Mucosa of rectum (tissue), 2 donors: ENCODE measurements around the gene ADAMTS20.

Source experiments
- H3K27ac ChIP-seq, 2 donors: one replicate each; pipeline ENCODE4 v1.7.0; 2013; ENCODE audit warnings: inconsistent platforms in 2 of 2, low read depth in 2 of 2, low read length in 2 of 2
- H3K27me3 ChIP-seq, 2 donors: one replicate each; pipeline ENCODE4 v1.7.0; 2013; ENCODE audit warnings: low read length in 2 of 2; ENCODE audit not compliant: control insufficient read depth in 2 of 2, insufficient read depth in 2 of 2
- H3K36me3 ChIP-seq, 2 donors: one replicate each; pipeline ENCODE4 v1.7.0; 2013; ENCODE audit warnings: low read length in 2 of 2; ENCODE audit not compliant: control insufficient read depth in 2 of 2, insufficient read depth in 2 of 2
- H3K4me1 ChIP-seq, 2 donors: one replicate each; pipeline ENCODE4 v1.7.0; 2013; ENCODE audit warnings: low read length in 2 of 2, mild to moderate bottlenecking in 1 of 2; ENCODE audit not compliant: control insufficient read depth in 2 of 2, insufficient read depth in 2 of 2
- H3K4me3 ChIP-seq, 2 donors: one replicate each; pipeline ENCODE4 v1.7.0; 2013; ENCODE audit warnings: low read length in 2 of 2
- H3K9ac ChIP-seq, 2 donors: one replicate each; pipeline ENCODE4 v1.7.0; 2013; ENCODE audit warnings: low read length in 2 of 2, low read depth in 1 of 2, mild to moderate bottlenecking in 1 of 2
- H3K9me3 ChIP-seq, 2 donors: one replicate each; pipeline ENCODE4 v1.7.0; 2013; ENCODE audit warnings: low read length in 2 of 2; ENCODE audit not compliant: control insufficient read depth in 2 of 2
- donor health status: healthy.
- donor health status: Normal muscosa, but diverticular disease.

ADAMTS20 gene

GRCh38 chr12:43320281-43320680, 231.7 kb downstream of the ADAMTS20 start:
- Histone ChIP-seq H3K27me3 (no peaks in the 10 kb centered on the region), H3K4me3 (no peak overlapping the region), H3K27ac (no peak overlapping the region), H3K9ac (no peak overlapping the region), H3K4me1 (no peaks in the 10 kb centered on the region), H3K36me3 (no peaks in the 10 kb centered on the region), H3K9me3 (peaks cover 0 to 3% of the 10 kb centered on the region in 2 donors)

GRCh38 chr12:43318021-43318420, 234.0 kb downstream of the ADAMTS20 start:
- Histone ChIP-seq H3K27ac (no peak overlapping the region), H3K4me1 (no peaks in the 10 kb centered on the region), H3K27me3 (no peaks in the 10 kb centered on the region), H3K36me3 (no peaks in the 10 kb centered on the region), H3K4me3 (peak overlapping the region in 1 of 2 donors; percentile 10), H3K9me3 (peaks cover 0 to 3% of the 10 kb centered on the region in 2 donors), H3K9ac (no peak overlapping the region)

- no peak overlapping the region for H3K4me3 ChIP-seq
- no peaks in the 10 kb centered on the region for H3K27me3 ChIP-seq
- H3K9me3 ChIP-seq, result peaks cover 0 to 3% of the 10 kb centered on the region in 2 donors
- no peak overlapping the region for H3K9ac ChIP-seq
- H3K27ac ChIP-seq, result no peak overlapping the region
- H3K4me1 ChIP-seq, result no peaks in the 10 kb centered on the region
- H3K36me3 ChIP-seq, result no peaks in the 10 kb centered on the region
These were observed 234.8 kb downstream of the ADAMTS20 start for GRCh38 chr12:43317156-43317555.

- no peak overlapping the region for H3K27ac ChIP-seq
- no peak overlapping the region for H3K9ac ChIP-seq
- no peaks in the 10 kb centered on the region for H3K36me3 ChIP-seq
- peaks cover 0 to 3% of the 10 kb centered on the region in 2 donors for H3K9me3 ChIP-seq
- no peaks in the 10 kb centered on the region for H3K4me1 ChIP-seq
- no peak overlapping the region for H3K4me3 ChIP-seq
- no peaks in the 10 kb centered on the region for H3K27me3 ChIP-seq
These were observed 235.5 kb downstream of the ADAMTS20 start for GRCh38 chr12:43316520-43316919.

- peaks cover 0 to 3% of the 10 kb centered on the region in 2 donors for H3K9me3 ChIP-seq
These were observed 236.0 kb downstream of the ADAMTS20 start for GRCh38 chr12:43315961-43316360.

GRCh38 chr12:43312991-43313505, 239.0 kb downstream of the ADAMTS20 start:
- Histone ChIP-seq H3K27me3 (no peaks in the 10 kb centered on the region), H3K4me1 (no peaks in the 10 kb centered on the region), H3K9me3 (peaks cover 0 to 2% of the 10 kb centered on the region in 2 donors), H3K36me3 (no peaks in the 10 kb centered on the region), H3K4me3 (no peak overlapping the region), H3K27ac (no peak overlapping the region), H3K9ac (no peak overlapping the region)

More at GRCh38 chr12:43315961-43316360, 236.0 kb downstream of the ADAMTS20 start:
- Histone ChIP-seq H3K27me3 (no peaks in the 10 kb centered on the region), H3K27ac (no peak overlapping the region), H3K4me1 (no peaks in the 10 kb centered on the region), H3K36me3 (no peaks in the 10 kb centered on the region), H3K4me3 (no peak overlapping the region), H3K9ac (no peak overlapping the region)

- no peak overlapping the region for H3K9ac ChIP-seq
- no peak overlapping the region for H3K27ac ChIP-seq
- H3K9me3 ChIP-seq, result no peaks in the 10 kb centered on the region
- no peaks in the 10 kb centered on the region for H3K36me3 ChIP-seq
- H3K4me3 ChIP-seq, result no peak overlapping the region
- H3K4me1 ChIP-seq, result no peaks in the 10 kb centered on the region
- no peaks in the 10 kb centered on the region for H3K27me3 ChIP-seq
These were observed 241.4 kb downstream of the ADAMTS20 start for GRCh38 chr12:43310596-43310995.

GRCh38 chr12:43309959-43310358, 242.0 kb downstream of the ADAMTS20 start:
- H3K36me3 ChIP-seq, result no peaks in the 10 kb centered on the region
- no peak overlapping the region for H3K4me3 ChIP-seq

GRCh38 chr12:43308776-43309175, 243.2 kb downstream of the ADAMTS20 start:
- Histone ChIP-seq H3K9me3 (no peaks in the 10 kb centered on the region), H3K4me3 (no peak overlapping the region), H3K9ac (no peak overlapping the region), H3K36me3 (no peaks in the 10 kb centered on the region), H3K4me1 (no peaks in the 10 kb centered on the region), H3K27me3 (no peaks in the 10 kb centered on the region), H3K27ac (no peak overlapping the region)

More at GRCh38 chr12:43309959-43310358, 242.0 kb downstream of the ADAMTS20 start:
- Histone ChIP-seq H3K9me3 (no peaks in the 10 kb centered on the region), H3K4me1 (no peaks in the 10 kb centered on the region), H3K27me3 (no peaks in the 10 kb centered on the region), H3K27ac (no peak overlapping the region), H3K9ac (no peak overlapping the region)

GRCh38 chr12:43307126-43307525, 244.9 kb downstream of the ADAMTS20 start:
- H3K36me3 ChIP-seq, result no peaks in the 10 kb centered on the region
- no peaks in the 10 kb centered on the region for H3K9me3 ChIP-seq
- no peak overlapping the region for H3K9ac ChIP-seq
- no peak overlapping the region for H3K4me3 ChIP-seq
- no peaks in the 10 kb centered on the region for H3K4me1 ChIP-seq
- H3K27ac ChIP-seq, result no peak overlapping the region
- no peaks in the 10 kb centered on the region for H3K27me3 ChIP-seq

- no peak overlapping the region for H3K9ac ChIP-seq
- H3K36me3 ChIP-seq, result no peaks in the 10 kb centered on the region
- H3K27me3 ChIP-seq, result no peaks in the 10 kb centered on the region
- H3K4me1 ChIP-seq, result no peaks in the 10 kb centered on the region
- H3K9me3 ChIP-seq, result no peaks in the 10 kb centered on the region
- no peak overlapping the region for H3K4me3 ChIP-seq
- H3K27ac ChIP-seq, result no peak overlapping the region
These were observed 245.9 kb downstream of the ADAMTS20 start for GRCh38 chr12:43306066-43306465.
